Mesenchymal stem cell (in vitro differentiated cells and primary cell): ENCODE results near the gene MRTFA.

Experiments used
- DNase-seq: peaks from one replicate; pipeline ENCODE4 v3.0.0-alpha.2; 2013
- H2AFZ ChIP-seq: one replicate; pipeline ENCODE4 v1.6.1; 2013; ENCODE audit warnings: low read depth, mild to moderate bottlenecking, control low read depth, inconsistent platforms, low read length, moderate library complexity
- H2AK5ac ChIP-seq: 2 replicates; pipeline ENCODE4 v1.6.1; 2013; ENCODE audit warnings: low read length, moderate library complexity, mild to moderate bottlenecking, inconsistent platforms; ENCODE audit not compliant: severe bottlenecking
- H2BK120ac ChIP-seq: one replicate; pipeline ENCODE4 v1.6.1; 2013; ENCODE audit warnings: low read depth, mild to moderate bottlenecking, inconsistent platforms, low read length, moderate library complexity
- H2BK12ac ChIP-seq, 2 experiments: one replicate each; pipeline ENCODE4 v1.6.1; 2013; ENCODE audit warnings: inconsistent platforms in 2 of 2, low read length in 2 of 2, mild to moderate bottlenecking in 2 of 2, moderate library complexity in 2 of 2, control low read depth in 1 of 2
- H2BK15ac ChIP-seq: one replicate; pipeline ENCODE4 v1.6.1; 2013; ENCODE audit warnings: mild to moderate bottlenecking, low read depth, inconsistent platforms; ENCODE audit not compliant: poor library complexity, severe bottlenecking
- H2BK5ac ChIP-seq: 2 replicates; pipeline ENCODE4 v1.6.1; 2013; ENCODE audit warnings: low read depth, mild to moderate bottlenecking, low read length, control low read depth, inconsistent platforms; ENCODE audit not compliant: poor library complexity, severe bottlenecking
- H3K14ac ChIP-seq, 2 experiments: one replicate each; pipeline ENCODE4 v1.6.1; 2013; ENCODE audit warnings: inconsistent platforms in 2 of 2, low read length in 2 of 2, control low read depth in 1 of 2, mild to moderate bottlenecking in 1 of 2, moderate library complexity in 1 of 2
- H3K18ac ChIP-seq, 2 experiments: one replicate each; pipeline ENCODE4 v1.6.1; 2013; ENCODE audit warnings: inconsistent platforms in 2 of 2, low read length in 2 of 2, control low read depth in 1 of 2, low read depth in 1 of 2, mild to moderate bottlenecking in 1 of 2
- H3K23ac ChIP-seq, 2 experiments: one replicate each; pipeline ENCODE4 v1.6.1; 2013; ENCODE audit warnings: inconsistent platforms in 2 of 2, low read length in 2 of 2, mild to moderate bottlenecking in 2 of 2, moderate library complexity in 2 of 2, control low read depth in 1 of 2
- H3K27ac ChIP-seq: 2 replicates; pipeline ENCODE4 v1.5.1; 2013; ENCODE audit warnings: mild to moderate bottlenecking, moderate library complexity, low read length, control low read depth, inconsistent platforms; ENCODE audit not compliant: poor library complexity, severe bottlenecking
- H3K27me3 ChIP-seq, 2 experiments: 2 replicates each; pipeline versions ENCODE4 v1.6.1 to v1.7.0; 2013; ENCODE audit warnings: low read length in 2 of 2, mild to moderate bottlenecking in 2 of 2, moderate library complexity in 2 of 2, control low read depth in 1 of 2, inconsistent platforms in 1 of 2; ENCODE audit not compliant: control insufficient read depth in 1 of 2, insufficient read depth in 1 of 2
- H3K36me3 ChIP-seq, 2 experiments: 2 replicates each; pipeline versions ENCODE4 v1.6.1 to v1.7.0; 2013; ENCODE audit warnings: low read length in 2 of 2, control low read depth in 1 of 2, inconsistent platforms in 1 of 2, low read depth in 1 of 2, mild to moderate bottlenecking in 1 of 2; ENCODE audit not compliant: insufficient read depth in 2 of 2, control insufficient read depth in 1 of 2
- H3K4ac ChIP-seq, 2 experiments: one replicate each; pipeline ENCODE4 v1.6.1; 2013; ENCODE audit warnings: inconsistent platforms in 2 of 2, low read length in 2 of 2, mild to moderate bottlenecking in 2 of 2, moderate library complexity in 2 of 2, control low read depth in 1 of 2, low read depth in 1 of 2
- H3K4me1 ChIP-seq: 2 replicates; pipeline ENCODE4 v1.6.1; 2013; ENCODE audit warnings: low read depth, low read length, control low read depth; ENCODE audit not compliant: control insufficient read depth, insufficient read depth
- H3K4me2 ChIP-seq: 2 replicates; pipeline ENCODE4 v1.6.1; 2013; ENCODE audit warnings: low read length, mild to moderate bottlenecking, inconsistent platforms; ENCODE audit not compliant: poor library complexity, severe bottlenecking
- H3K4me3 ChIP-seq, 2 experiments: 2 replicates each; pipeline versions ENCODE4 v1.5.1 to v1.7.0; 2013; ENCODE audit warnings: low read length in 2 of 2, mild to moderate bottlenecking in 2 of 2, control low read depth in 1 of 2, low read depth in 1 of 2; ENCODE audit not compliant: insufficient read depth in 1 of 2
- H3K79me1 ChIP-seq: replicated peaks from 2 replicates; pipeline ENCODE4 v1.6.1; 2013; ENCODE audit warnings: mild to moderate bottlenecking, control low read depth, low read length, inconsistent platforms; ENCODE audit not compliant: poor library complexity, severe bottlenecking
- H3K9ac ChIP-seq: 2 replicates; pipeline ENCODE4 v1.7.0; 2013; ENCODE audit warnings: mild to moderate bottlenecking, low read length, moderate library complexity
- H3K9me3 ChIP-seq: 2 replicates; pipeline ENCODE4 v1.7.0; 2013; ENCODE audit warnings: mild to moderate bottlenecking, low read length; ENCODE audit not compliant: control insufficient read depth
- H4K8ac ChIP-seq: one replicate; pipeline ENCODE4 v1.6.1; 2013; ENCODE audit warnings: inconsistent platforms, mild to moderate bottlenecking, low read length, moderate library complexity
- H4K91ac ChIP-seq: one replicate; pipeline ENCODE4 v1.6.1; 2013; ENCODE audit warnings: mild to moderate bottlenecking, low read length, inconsistent platforms
- WGBS: methylation state at CpG from one replicate; pipeline ENCODE4 v1.1.7; 2013; ENCODE audit warnings: mixed read lengths; 5-methylcytosine and 5-hydroxymethylcytosine counted together

The MRTFA gene

GRCh38 chr22:40405178-40406062 lies 231.1 kb downstream of the MRTFA start:
- DNase-seq = no peak
- WGBS = 97% methylated on average over 28 of the region's 28 CpGs
- H4K91ac ChIP-seq = no peak overlapping the region
- H2AK5ac ChIP-seq = no peak overlapping the region
- H2BK12ac ChIP-seq = no peak overlapping the region
- no peak overlapping the region for H3K18ac ChIP-seq
- H3K4me1 ChIP-seq = peaks cover 2% of the 10 kb centered on the region
- H3K79me1 ChIP-seq = peaks cover 33% of the 10 kb centered on the region
- H3K9ac ChIP-seq = no peak overlapping the region
- no peak overlapping the region for H4K8ac ChIP-seq
- H3K4me3 ChIP-seq = no peak overlapping the region
- H2AFZ ChIP-seq = no peak overlapping the region
- H3K4me2 ChIP-seq = no peak overlapping the region
- H3K36me3 ChIP-seq = peaks cover 83 to 96% of the 10 kb centered on the region in 2 experiments
- no peak overlapping the region for H3K27ac ChIP-seq
- H2BK5ac ChIP-seq = no peak overlapping the region
- no peak overlapping the region for H2BK120ac ChIP-seq
- no peak overlapping the region for H3K14ac ChIP-seq
- H3K27me3 ChIP-seq = no peaks in the 10 kb centered on the region
- H2BK15ac ChIP-seq = no peak overlapping the region
- H3K23ac ChIP-seq = no peak overlapping the region
- no peak overlapping the region for H3K4ac ChIP-seq
- H3K9me3 ChIP-seq = no peaks in the 10 kb centered on the region

DNA sequence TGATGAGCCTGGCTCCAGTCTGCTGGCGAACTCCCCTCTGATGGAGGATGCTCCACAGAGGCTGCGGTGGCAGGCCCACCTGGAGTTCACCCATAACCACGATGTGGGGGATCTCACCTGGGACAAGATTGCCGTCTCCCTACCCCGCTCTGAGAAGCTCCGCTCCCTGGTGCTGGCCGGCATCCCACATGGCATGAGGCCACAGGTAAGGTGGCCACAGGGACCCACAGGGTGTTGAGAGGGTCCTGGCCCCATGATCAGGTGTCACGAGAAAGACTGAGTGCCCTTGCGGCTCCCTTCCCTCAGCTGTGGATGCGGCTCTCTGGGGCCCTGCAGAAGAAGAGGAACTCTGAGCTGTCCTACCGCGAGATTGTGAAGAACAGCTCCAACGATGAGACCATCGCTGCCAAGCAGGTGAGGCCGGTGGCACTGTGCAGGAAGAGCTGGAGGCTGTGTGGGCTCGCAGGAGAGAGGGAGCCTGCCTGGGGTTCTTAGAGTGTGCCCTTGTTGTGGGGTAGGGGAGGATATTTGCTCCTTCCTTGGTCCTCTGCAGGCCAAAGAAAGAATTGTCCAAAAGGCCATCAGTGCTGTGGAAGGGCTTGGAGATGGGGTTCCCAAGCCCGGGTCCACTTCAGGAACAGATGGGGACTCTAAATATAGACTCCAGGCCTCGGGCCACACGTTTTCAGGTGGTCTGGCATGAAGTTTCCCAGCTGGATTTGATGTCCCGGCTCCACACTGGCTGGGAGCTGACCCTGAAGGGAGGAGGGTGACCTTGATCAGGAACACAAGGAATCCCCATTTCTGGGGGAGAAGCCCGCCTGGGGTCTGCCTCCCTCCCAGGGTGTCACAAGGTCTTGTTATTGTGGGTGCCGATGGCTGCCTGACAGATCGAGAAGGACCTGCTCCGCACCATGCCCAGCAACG lies 232.0 kb downstream of the MRTFA start:
- Histone ChIP-seq H2BK15ac (no peak overlapping the region), H4K8ac (no peak overlapping the region), H2BK12ac (no peak overlapping the region), H2BK120ac (no peak overlapping the region), H3K27ac (no peak overlapping the region), H3K4me3 (no peak overlapping the region), H2BK5ac (no peak overlapping the region), H3K23ac (no peak overlapping the region), H2AFZ (no peak overlapping the region), H3K14ac (no peak overlapping the region), H3K18ac (no peak overlapping the region), H3K4ac (no peak overlapping the region), H3K9ac (no peak overlapping the region), H3K36me3 (peaks cover 74 to 89% of the 10 kb centered on the region in 2 experiments), H2AK5ac (no peak overlapping the region), H3K9me3 (no peaks in the 10 kb centered on the region), H3K27me3 (no peaks in the 10 kb centered on the region), H3K4me2 (no peak overlapping the region), H4K91ac (no peak overlapping the region), H3K4me1 (no peaks in the 10 kb centered on the region), H3K79me1 (peaks cover 30% of the 10 kb centered on the region)
- WGBS = 97% methylated on average over 25 of the region's 25 CpGs
- no peak for DNase-seq

GRCh38 chr22:40403651-40404050 lies 232.9 kb downstream of the MRTFA start:
- Histone ChIP-seq H3K4me2 (no peak overlapping the region), H3K36me3 (peaks cover 66 to 80% of the 10 kb centered on the region in 2 experiments), H4K91ac (no peak overlapping the region), H2BK15ac (no peak overlapping the region), H3K9me3 (no peaks in the 10 kb centered on the region), H3K18ac (no peak overlapping the region), H2BK5ac (no peak overlapping the region), H3K9ac (no peak overlapping the region), H3K23ac (no peak overlapping the region), H3K79me1 (peaks cover 28% of the 10 kb centered on the region), H4K8ac (no peak overlapping the region), H3K14ac (no peak overlapping the region), H2BK12ac (no peak overlapping the region), H3K27ac (no peak overlapping the region), H3K4ac (no peak overlapping the region), H3K4me1 (no peaks in the 10 kb centered on the region), H3K27me3 (no peaks in the 10 kb centered on the region), H2AK5ac (no peak overlapping the region), H2AFZ (no peak overlapping the region), H3K4me3 (no peak overlapping the region), H2BK120ac (no peak overlapping the region)
- WGBS = 95% methylated on average over 7 of the region's 7 CpGs
- no peak for DNase-seq

DNA sequence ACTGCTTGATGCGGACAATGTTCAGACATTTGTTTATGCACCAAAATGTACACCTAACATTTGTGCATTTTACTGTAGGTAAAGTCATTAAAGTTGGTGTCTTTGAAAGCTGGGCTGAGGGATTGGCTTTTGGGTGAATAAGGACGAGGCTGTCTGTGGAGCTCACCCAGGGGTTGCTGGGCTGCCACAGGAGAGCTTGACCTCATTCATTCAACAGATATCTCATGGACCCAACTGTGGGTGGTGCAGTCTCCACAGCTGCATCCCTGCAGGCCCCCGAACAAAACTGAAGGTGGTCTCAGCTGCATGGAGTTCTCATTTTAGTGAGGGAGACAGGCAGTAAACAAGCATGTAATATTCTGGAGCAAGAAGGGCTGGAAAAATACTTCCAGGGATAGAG lies 233.4 kb downstream of the MRTFA start:
- Histone ChIP-seq H2BK120ac (no peak overlapping the region), H3K27me3 (no peaks in the 10 kb centered on the region), H3K36me3 (peaks cover 60 to 75% of the 10 kb centered on the region in 2 experiments), H3K79me1 (peaks cover 28% of the 10 kb centered on the region), H4K91ac (no peak overlapping the region), H3K4ac (no peak overlapping the region), H3K4me1 (peaks cover 1% of the 10 kb centered on the region), H3K4me2 (no peak overlapping the region), H3K18ac (no peak overlapping the region), H3K23ac (no peak overlapping the region), H3K9me3 (no peaks in the 10 kb centered on the region), H3K14ac (no peak overlapping the region), H2AFZ (no peak overlapping the region), H2BK12ac (no peak overlapping the region), H4K8ac (no peak overlapping the region), H3K9ac (no peak overlapping the region), H3K27ac (no peak overlapping the region), H2BK5ac (no peak overlapping the region), H2AK5ac (no peak overlapping the region), H3K4me3 (no peak overlapping the region), H2BK15ac (no peak overlapping the region)
- DNase-seq = no peak
- 96% methylated on average over 2 of the region's 3 CpGs for WGBS
